LHCN-M2 (cell line): Measurements from ENCODE around the gene C12orf60. TPM values are rescaled to one million over a fixed set of nuclear protein-coding genes. Genes with fewer than 3 reads are reported as not detected.

Source experiments
- DNase-seq: peaks from one replicate; pipeline ENCODE4 v3.0.0-alpha.2; 2012; ENCODE audit warnings: low read depth
- total RNA-seq: library from RNA; depleted of rRNA; stranded (reverse); fragments of >200 nt; gene quantifications from 2 replicates; pipeline ENCODE4 v1.2.3, GENCODE V29; 2014

The C12orf60 gene
- total RNA-seq, 1 experiment from 2014 or later = 3.2 TPM

GRCh38 chr12:14833952-14834351 lies 30.5 kb downstream of the C12orf60 start:
- peak; percentile 51 for DNase-seq

DNA sequence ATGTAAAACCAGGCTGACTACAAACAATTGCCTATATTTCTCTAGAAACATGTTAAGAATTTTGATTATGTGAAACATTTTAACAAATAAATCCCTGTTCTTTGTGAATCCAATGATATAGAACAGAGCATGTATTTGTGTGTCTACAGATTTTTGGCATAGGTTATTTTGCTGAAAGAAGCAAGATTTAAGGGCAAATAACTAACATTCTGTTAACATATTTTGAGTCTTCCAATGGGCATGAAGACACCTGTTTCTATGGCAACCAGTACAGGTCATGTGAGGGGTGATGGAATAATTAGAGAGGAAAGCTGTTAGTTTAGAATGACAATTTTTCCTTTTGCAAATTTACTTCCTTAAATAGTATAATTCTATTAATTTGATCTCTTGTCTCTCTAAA lies 31.0 kb downstream of the C12orf60 start:
- no peak for DNase-seq

DNA sequence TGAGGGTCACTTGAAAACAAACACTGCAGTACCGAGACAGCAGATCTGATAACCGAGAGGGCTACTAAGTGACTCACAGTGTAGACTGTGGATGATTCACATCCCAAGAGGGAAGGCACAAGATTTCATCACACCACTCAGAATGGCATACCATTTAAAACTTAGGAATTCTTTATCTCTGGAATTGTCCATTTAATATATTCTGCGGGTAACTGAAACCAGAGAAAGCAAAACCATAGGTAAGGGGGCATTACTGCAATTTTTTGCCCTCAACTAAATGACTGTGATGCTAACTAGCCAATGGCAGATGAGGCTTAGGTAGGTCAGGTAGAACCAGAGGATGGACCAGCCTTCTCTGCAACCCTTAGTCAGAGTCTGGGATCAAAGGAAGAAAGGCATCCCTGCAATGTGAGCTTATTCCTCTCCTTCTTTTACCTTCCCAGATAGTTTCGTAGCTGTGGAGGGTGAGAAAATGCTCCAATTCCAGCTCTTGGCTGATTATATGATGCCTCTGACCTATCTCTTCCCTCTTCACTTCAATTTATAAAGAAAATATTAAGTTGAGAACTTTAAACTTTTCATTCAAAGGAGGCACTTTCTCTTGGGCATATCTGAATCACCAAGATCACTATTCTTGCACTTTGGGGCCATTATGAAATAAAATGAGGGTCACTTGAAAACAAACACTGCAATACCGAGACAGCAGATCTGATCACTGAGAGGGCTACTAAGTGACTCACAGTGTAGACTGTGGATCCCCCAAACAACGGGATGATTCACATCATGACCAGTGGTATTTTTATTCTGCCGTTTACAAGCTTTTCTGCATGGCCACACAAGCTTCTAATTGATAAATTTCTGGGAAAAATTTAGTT lies 33.1 kb downstream of the C12orf60 start:
- DNase-seq = peak; percentile 87

- no peak for DNase-seq
These were observed 35.8 kb downstream of the C12orf60 start for GRCh38 chr12:14839262-14839661.

- DNase-seq = no peak
These were observed 37.1 kb downstream of the C12orf60 start for GRCh38 chr12:14840616-14841015.

DNA sequence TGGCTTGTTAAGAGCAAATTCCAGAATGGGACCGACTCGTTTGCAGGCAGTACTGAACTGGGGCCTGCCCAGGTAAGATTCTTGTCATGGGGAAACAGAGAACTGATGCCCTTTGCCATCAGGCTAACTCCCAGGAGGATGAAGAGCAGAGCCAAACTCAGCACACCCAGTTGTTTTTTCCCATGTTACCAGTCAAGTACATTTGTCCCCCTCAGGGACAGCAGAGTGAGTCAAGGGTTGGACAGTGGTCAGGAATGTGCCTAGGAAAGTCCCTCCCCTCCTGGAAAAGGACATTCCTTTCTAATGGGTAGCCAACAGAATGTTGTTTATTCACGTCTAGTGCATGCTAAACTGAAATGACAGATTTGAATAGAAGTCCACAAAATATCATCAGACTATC lies 38.3 kb downstream of the C12orf60 start:
- DNase-seq = peak; percentile 76

DNA sequence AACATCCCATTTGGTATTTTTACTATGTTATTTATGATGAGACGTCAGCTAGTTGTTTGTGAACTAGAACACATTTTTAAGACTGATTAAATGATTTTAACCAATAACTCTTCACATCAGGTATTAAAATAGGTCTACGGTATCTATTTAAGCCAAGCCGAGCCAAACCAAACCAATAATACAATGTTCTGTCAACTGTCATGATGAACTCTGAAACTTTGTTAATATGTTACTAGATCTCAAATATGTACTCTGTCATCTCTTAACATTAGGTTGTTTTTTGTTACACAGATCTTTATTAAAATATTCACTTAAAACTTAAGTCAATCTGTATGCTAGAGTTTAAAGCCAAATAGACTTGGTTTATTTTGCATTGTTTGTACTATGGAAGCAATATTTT lies 38.8 kb downstream of the C12orf60 start:
- DNase-seq = no peak

DNA sequence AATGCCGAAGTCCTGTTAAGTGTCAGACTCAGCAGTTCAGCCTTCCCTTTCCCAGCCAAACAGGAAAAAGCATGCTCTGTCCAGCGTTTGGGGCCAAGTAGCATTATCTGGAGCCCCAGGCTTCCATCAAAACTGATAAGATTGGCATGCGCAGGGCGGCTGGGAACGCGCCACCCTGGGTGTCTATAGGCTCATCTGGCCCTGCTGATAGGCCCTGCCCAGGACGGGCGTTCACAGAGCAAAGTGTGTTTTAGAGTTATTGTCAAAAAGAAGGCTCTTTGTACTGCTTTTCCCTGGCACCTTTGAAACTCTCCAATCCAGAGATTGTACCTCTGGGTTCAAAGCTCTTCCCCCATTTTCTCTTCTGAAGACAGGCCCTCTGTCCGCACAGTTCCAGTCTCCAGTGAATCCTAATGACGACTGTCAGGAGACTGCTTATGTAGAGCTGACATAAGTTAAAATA lies 40.0 kb downstream of the C12orf60 start, which contains the start of gene ART4:
ART4 (minus strand) TSS at position 102 of the 463 bp plus-strand sequence. CDS start 413 bp downstream, outside the sequence.
- no peak for DNase-seq

- DNase-seq = no peak
These were observed 40.9 kb downstream of the C12orf60 start for GRCh38 chr12:14844401-14844800.

DNA sequence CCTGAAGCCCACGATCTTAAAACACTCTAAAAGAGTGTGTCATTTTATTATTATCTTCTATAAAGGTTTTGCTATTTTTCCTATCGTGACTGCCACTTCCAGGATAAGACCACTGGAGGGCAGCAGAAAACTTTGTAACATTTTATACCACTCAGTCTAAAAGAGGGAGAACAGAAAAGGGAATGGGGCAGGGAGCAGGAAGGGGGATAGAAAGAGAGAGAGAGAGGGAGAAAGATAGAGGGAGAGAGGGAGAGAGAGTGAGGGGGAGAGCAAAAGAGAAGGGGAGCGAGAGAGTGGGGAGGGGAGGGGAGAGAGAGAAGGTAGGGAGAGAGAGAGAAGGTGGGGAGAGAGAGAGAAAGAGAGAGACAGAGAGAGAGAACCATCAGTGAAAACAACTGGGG lies 41.9 kb downstream of the C12orf60 start:
- peak; percentile 60 for DNase-seq

GRCh38 chr12:14846042-14846587 lies 42.6 kb downstream of the C12orf60 start:
- DNase-seq = no peak

DNA sequence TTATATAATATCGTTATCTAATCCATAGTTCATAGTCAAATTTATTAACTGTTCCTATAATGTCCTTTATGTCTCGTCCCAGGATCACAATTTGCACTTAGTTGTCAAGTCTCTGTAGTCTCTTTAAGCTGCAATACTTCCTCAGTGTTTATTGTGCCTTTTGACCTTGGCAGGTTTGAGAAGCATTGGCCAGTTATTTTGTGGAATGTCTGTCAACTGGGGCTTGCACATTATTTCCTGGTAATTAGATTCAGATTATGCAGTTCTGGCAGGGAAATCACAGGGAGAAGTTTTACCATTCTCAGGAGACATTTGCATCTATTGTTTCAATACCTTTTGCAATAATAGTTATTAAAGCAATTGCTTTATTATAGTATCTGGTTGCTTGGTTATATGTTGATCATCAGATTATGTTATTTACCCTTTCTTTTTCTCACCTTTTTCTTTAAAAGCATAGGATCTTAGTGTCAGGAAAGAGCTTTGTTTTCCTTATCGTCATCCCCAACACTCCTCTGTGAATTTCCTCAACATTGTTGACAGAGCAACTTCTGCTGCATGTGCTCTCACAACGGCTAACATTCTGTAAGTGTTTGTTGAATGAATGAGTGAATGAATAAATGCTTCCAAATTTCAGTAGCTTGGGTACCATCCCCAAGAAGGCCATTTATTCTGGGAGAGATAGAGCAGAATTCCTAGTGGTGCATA lies 43.6 kb downstream of the C12orf60 start:
- DNase-seq = no peak

- no peak for DNase-seq
These were observed 46.2 kb downstream of the C12orf60 start for GRCh38 chr12:14849661-14850060.

- DNase-seq = no peak
These were observed 47.6 kb downstream of the C12orf60 start for GRCh38 chr12:14850929-14851663.

GRCh38 chr12:14852880-14853279 lies 49.4 kb downstream of the C12orf60 start:
- DNase-seq = no peak

- no peak for DNase-seq
These were observed 50.5 kb downstream of the C12orf60 start for GRCh38 chr12:14853961-14854360.

- peak; percentile 34 for DNase-seq
These were observed 51.2 kb downstream of the C12orf60 start for GRCh38 chr12:14854586-14855183.

DNA sequence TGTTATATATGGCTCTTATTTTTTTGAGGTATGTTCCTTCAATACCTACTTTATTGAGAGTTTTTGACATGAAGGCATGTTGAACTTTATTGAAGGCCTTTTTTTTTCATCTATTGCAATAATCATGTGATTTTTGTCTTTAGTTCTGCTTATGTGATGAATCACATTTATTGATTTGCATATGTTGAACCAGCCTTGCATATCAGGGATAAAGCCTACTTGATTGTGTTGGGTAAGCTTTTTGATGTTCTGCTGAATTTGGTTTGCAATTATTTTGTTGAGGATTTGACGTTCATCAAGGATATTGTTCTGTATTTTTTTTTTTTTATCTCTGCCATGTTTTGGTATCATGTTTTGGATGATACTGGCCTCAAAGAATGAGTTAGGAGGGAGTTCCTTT lies 55.0 kb downstream of the C12orf60 start:
- DNase-seq = no peak

- DNase-seq = no peak
These were observed 57.0 kb downstream of the C12orf60 start for GRCh38 chr12:14860490-14860889.

DNA sequence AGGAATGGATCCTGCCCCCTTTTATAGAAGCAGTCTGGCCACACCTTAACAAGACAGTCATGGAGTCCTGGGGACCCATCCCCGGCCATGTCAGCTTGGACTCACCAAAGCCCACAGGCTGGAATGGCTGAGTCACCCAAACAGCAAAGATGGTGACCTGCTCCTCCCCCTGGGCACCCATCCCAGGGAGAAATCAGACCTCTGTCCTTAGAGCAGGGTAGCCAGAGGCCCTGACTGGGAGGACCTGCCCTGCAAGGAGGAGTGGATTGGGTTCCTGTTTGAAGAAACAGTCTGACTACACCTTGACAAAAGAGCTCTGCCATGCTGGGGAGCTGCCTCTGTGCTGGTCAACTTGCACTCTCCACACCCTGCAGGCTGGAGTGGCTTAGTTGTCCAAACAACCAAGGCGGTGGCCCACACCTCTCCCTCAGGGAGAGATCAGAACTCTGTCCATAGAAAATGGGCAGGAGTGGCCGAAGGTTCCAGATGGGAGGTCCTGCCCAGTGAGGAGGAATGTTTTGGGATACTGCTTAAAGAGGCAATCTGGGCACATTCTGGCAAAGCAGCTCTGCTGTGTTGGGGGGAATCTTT lies 65.5 kb downstream of the C12orf60 start:
- DNase-seq = no peak

- no peak for DNase-seq
These were observed 67.8 kb downstream of the C12orf60 start for GRCh38 chr12:14871247-14871646.
